HepG2 (cell line): ENCODE data around the gene CEP170. TPM values are rescaled to one million over a fixed set of nuclear protein-coding genes. Genes with fewer than 3 reads are reported as not detected.

Source experiments
- FOXK2 ChIP-seq: fragments of 450-650 bp; IDR thresholded peaks from 2 replicates; pipeline ENCODE4 v1.6.1; 2016
- HOXD1 ChIP-seq: sonication (generic); formaldehyde crosslinking; IDR thresholded peaks from 2 replicates; pipeline ENCODE4 v1.5.0; 2020; ENCODE audit warnings: missing genetic modification reagents
- IRF9 ChIP-seq: sonication (generic); formaldehyde crosslinking; IDR thresholded peaks from 2 replicates; pipeline ENCODE4 v1.8.0; 2022; ENCODE audit warnings: missing genetic modification reagents, mild to moderate bottlenecking, borderline replicate concordance
- KLF16 ChIP-seq, 2 experiments: sonication (generic) in 1 of 2; formaldehyde crosslinking in 1 of 2; IDR thresholded peaks; 2 replicates each; pipeline versions ENCODE4 v1.6.1 to v1.8.0; 2016 to 2023; ENCODE audit warnings: missing genetic modification reagents in 2 of 2, missing compliant biosample characterization in 1 of 2
- MAFK ChIP-seq, 2 experiments: IDR thresholded peaks in 1 of 2; conservative IDR thresholded peaks in 1 of 2; 2 replicates each; pipeline ENCODE4 v1.6.1; 2011; ENCODE audit warnings: improper control_type of control experiment in 2 of 2, low read length in 2 of 2
- MIER2 ChIP-seq: IDR thresholded peaks from 2 replicates; pipeline ENCODE4 v1.6.1; 2016; ENCODE audit warnings: missing biosample characterization, missing genetic modification reagents
- NCOR1 ChIP-seq: fragments of 200-600 bp; sonication (generic); IDR thresholded peaks from 2 replicates; pipeline ENCODE4 v1.7.0; 2017; ENCODE audit warnings: antibody characterized with exemption, low read length, borderline replicate concordance
- NR2C2 ChIP-seq: sonication (generic); formaldehyde crosslinking; IDR thresholded peaks from 2 replicates; pipeline ENCODE4 v1.4.0; 2020; ENCODE audit warnings: missing genetic modification reagents, mild to moderate bottlenecking, moderate library complexity, borderline replicate concordance
- NRL ChIP-seq: sonication (generic); formaldehyde crosslinking; IDR thresholded peaks from 2 replicates; pipeline ENCODE4 v1.5.0; 2020; ENCODE audit warnings: missing genetic modification reagents, mild to moderate bottlenecking, moderate library complexity, borderline replicate concordance
- PLRG1 ChIP-seq: fragments of 450-650 bp; conservative IDR thresholded peaks from 2 replicates; pipeline ENCODE4 v1.6.1; 2016
- POGZ ChIP-seq: sonication (generic); formaldehyde crosslinking; IDR thresholded peaks from 2 replicates; pipeline ENCODE4 v1.4.0; 2020; ENCODE audit warnings: mild to moderate bottlenecking, missing genetic modification reagents
- PRPF4 ChIP-seq: fragments of 200-400 bp; formaldehyde crosslinking; IDR thresholded peaks from 2 replicates; pipeline ENCODE4 v1.6.1; 2016; ENCODE audit warnings: low read length, low read depth; ENCODE audit not compliant: poor library complexity, severe bottlenecking
- RARA ChIP-seq: IDR thresholded peaks from 2 replicates; pipeline ENCODE4 v1.6.1; 2016; ENCODE audit warnings: missing genetic modification reagents, missing compliant biosample characterization
- RFXANK ChIP-seq: IDR thresholded peaks from 2 replicates; pipeline ENCODE4 v1.6.1; 2016
- SMAD9 ChIP-seq: sonication (generic); formaldehyde crosslinking; IDR thresholded peaks from 2 replicates; pipeline ENCODE4 v1.5.1; 2020; ENCODE audit warnings: mild to moderate bottlenecking, missing genetic modification reagents
- TERF1 ChIP-seq: sonication (generic); formaldehyde crosslinking; IDR thresholded peaks from 2 replicates; pipeline ENCODE4 v1.8.0; 2022; ENCODE audit warnings: mild to moderate bottlenecking, missing genetic modification reagents, moderate library complexity
- ZBTB7B ChIP-seq: sonication (generic); formaldehyde crosslinking; IDR thresholded peaks from 2 replicates; pipeline ENCODE4 v1.4.0; 2020; ENCODE audit warnings: missing genetic modification reagents
- ZMYM2 ChIP-seq: sonication (generic); formaldehyde crosslinking; IDR thresholded peaks from 2 replicates; pipeline ENCODE4 v1.8.0; 2022; ENCODE audit warnings: mild to moderate bottlenecking, missing genetic modification reagents
- ZNF12 ChIP-seq: sonication (generic); formaldehyde crosslinking; IDR thresholded peaks from 2 replicates; pipeline ENCODE4 v1.5.0; 2020; ENCODE audit warnings: missing genetic modification reagents
- ZNF180 ChIP-seq: sonication (generic); formaldehyde crosslinking; IDR thresholded peaks from 2 replicates; pipeline ENCODE4 v1.4.0; 2020; ENCODE audit warnings: low read depth, missing genetic modification reagents, borderline replicate concordance
- ZNF234 ChIP-seq: sonication (generic); formaldehyde crosslinking; conservative IDR thresholded peaks from 2 replicates; pipeline ENCODE4 v1.5.1; 2020; ENCODE audit warnings: mild to moderate bottlenecking, missing genetic modification reagents
- ZNF235 ChIP-seq: sonication (generic); formaldehyde crosslinking; IDR thresholded peaks from 2 replicates; pipeline ENCODE4 v1.8.1; 2023; ENCODE audit warnings: mild to moderate bottlenecking, missing genetic modification reagents, borderline replicate concordance
- ZNF33B ChIP-seq: sonication (generic); formaldehyde crosslinking; IDR thresholded peaks from 2 replicates; pipeline ENCODE4 v1.5.1; 2020; ENCODE audit warnings: mild to moderate bottlenecking, missing genetic modification reagents
- ZNF567 ChIP-seq: sonication (generic); formaldehyde crosslinking; IDR thresholded peaks from 2 replicates; pipeline ENCODE4 v1.8.1; 2023; ENCODE audit warnings: mild to moderate bottlenecking, missing genetic modification reagents, borderline replicate concordance
- ZNF629 ChIP-seq: sonication (generic); formaldehyde crosslinking; conservative IDR thresholded peaks from 2 replicates; pipeline ENCODE4 v1.5.0; 2020; ENCODE audit warnings: missing genetic modification reagents
- polyA plus RNA-seq, 8 experiments: library from polyadenylated mRNA; depleted of rRNA in 3 of 8; stranded (reverse) in 7 of 8; unstranded in 1 of 8; fragments of >200 nt; fragmentation: Illumina TruSeq in 4 of 8; extraction: Trizol in 4 of 8; gene quantifications; 2 replicates each; pipeline versions ENCODE4 v1.2.1 to v1.2.3, GENCODE V29; 2011 to 2016; ENCODE audit warnings: low read depth in 4 of 8, missing spikeins in 1 of 8, mixed read lengths in 1 of 8; ENCODE audit not compliant: insufficient read depth in 1 of 8
- total RNA-seq, 5 experiments: library from RNA; depleted of rRNA; stranded (reverse); fragments of >200 nt; fragmentation: Illumina TruSeq; extraction: Trizol; gene quantifications; 2 replicates each; pipeline ENCODE4 v1.2.3, GENCODE V29; 2016; ENCODE audit warnings: low read depth in 1 of 5
- TF ChIP-seq, protein P1 (sequence below): IDR thresholded peaks from 2 replicates; pipeline ENCODE4 v1.6.1; 2016
- TF ChIP-seq, protein P2 (sequence below): sonication (generic); formaldehyde crosslinking; conservative IDR thresholded peaks from 2 replicates; pipeline ENCODE4 v1.4.0; 2020; ENCODE audit warnings: mild to moderate bottlenecking, missing genetic modification reagents, moderate library complexity

Gene CEP170
- total and polyA plus RNA-seq, 2 of the 13 experiments (the other 11 are each of a cell fraction or from before 2014, with no cell fraction given) = 23.0 to 28.6 TPM

DNA sequence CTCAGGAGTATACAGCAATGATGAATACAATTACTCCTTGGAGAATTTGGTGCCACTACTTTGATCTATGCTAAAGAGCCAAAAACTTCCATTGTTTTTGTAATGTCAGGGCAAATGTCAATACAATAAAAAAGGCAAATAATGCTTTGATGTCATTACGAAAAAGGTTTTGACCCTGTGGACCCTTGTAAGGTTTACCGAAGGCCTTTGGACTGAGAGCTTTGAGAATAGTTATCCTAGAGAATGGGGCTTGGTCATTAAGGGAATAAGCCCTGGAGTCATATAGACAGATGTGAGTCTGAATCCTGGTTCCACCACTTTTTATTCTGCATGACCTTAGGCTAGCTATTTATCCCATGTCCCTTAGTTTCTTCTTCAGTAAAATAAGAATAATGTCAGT is 27.5 kb downstream of the CEP170 start (continued):
- no peak for TF ChIP-seq MIER2 (CRISPR knock-in tag)
- TF ChIP-seq, protein P1, sequence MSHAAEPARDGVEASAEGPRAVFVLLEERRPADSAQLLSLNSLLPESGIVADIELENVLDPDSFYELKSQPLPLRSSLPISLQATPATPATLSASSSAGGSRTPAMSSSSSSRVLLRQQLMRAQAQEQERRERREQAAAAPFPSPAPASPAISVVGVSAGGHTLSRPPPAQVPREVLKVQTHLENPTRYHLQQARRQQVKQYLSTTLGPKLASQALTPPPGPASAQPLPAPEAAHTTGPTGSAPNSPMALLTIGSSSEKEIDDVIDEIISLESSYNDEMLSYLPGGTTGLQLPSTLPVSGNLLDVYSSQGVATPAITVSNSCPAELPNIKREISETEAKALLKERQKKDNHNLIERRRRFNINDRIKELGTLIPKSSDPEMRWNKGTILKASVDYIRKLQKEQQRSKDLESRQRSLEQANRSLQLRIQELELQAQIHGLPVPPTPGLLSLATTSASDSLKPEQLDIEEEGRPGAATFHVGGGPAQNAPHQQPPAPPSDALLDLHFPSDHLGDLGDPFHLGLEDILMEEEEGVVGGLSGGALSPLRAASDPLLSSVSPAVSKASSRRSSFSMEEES (CRISPR knock-in tag) = no peak
- no peak for TF ChIP-seq TERF1 (CRISPR knock-in tag)
- no peak for TF ChIP-seq PRPF4
- TF ChIP-seq FOXK2 = no peak
- TF ChIP-seq ZNF33B (CRISPR knock-in tag) = no peak
- TF ChIP-seq HOXD1 (CRISPR knock-in tag) = no peak
- no peak for TF ChIP-seq IRF9
- TF ChIP-seq, protein P2, sequence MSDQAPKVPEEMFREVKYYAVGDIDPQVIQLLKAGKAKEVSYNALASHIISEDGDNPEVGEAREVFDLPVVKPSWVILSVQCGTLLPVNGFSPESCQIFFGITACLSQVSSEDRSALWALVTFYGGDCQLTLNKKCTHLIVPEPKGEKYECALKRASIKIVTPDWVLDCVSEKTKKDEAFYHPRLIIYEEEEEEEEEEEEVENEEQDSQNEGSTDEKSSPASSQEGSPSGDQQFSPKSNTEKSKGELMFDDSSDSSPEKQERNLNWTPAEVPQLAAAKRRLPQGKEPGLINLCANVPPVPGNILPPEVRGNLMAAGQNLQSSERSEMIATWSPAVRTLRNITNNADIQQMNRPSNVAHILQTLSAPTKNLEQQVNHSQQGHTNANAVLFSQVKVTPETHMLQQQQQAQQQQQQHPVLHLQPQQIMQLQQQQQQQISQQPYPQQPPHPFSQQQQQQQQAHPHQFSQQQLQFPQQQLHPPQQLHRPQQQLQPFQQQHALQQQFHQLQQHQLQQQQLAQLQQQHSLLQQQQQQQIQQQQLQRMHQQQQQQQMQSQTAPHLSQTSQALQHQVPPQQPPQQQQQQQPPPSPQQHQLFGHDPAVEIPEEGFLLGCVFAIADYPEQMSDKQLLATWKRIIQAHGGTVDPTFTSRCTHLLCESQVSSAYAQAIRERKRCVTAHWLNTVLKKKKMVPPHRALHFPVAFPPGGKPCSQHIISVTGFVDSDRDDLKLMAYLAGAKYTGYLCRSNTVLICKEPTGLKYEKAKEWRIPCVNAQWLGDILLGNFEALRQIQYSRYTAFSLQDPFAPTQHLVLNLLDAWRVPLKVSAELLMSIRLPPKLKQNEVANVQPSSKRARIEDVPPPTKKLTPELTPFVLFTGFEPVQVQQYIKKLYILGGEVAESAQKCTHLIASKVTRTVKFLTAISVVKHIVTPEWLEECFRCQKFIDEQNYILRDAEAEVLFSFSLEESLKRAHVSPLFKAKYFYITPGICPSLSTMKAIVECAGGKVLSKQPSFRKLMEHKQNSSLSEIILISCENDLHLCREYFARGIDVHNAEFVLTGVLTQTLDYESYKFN (CRISPR knock-in tag) = peak; percentile 57
- no peak for TF ChIP-seq NR2C2
- TF ChIP-seq ZNF234 (CRISPR knock-in tag) = no peak
- no peak for TF ChIP-seq RFXANK (CRISPR knock-in tag)
- TF ChIP-seq ZNF180 = no peak
- TF ChIP-seq ZNF235 (CRISPR knock-in tag) = no peak
- no peak for TF ChIP-seq MAFK (conservative IDR thresholded peaks at IDR 0.05 in 1 of 2, IDR thresholded peaks at IDR 0.05 in 1 of 2; ENCODE audit: low read length in 2 of 2)
- TF ChIP-seq RARA (CRISPR knock-in tag) = no peak
- TF ChIP-seq ZNF629 (CRISPR knock-in tag) = no peak
- TF ChIP-seq PLRG1 = no peak
- TF ChIP-seq ZMYM2 = no peak
- no peak for TF ChIP-seq ZBTB7B
- no peak for TF ChIP-seq NRL (CRISPR knock-in tag)
- TF ChIP-seq SMAD9 (CRISPR knock-in tag) = no peak
- TF ChIP-seq KLF16 (CRISPR knock-in tag; IDR thresholded peaks at IDR 0.05) = no peak
- TF ChIP-seq POGZ (CRISPR knock-in tag) = 0 out of 2 replicates have a peak, but pooled peaks have one; percentile 30
- TF ChIP-seq NCOR1 = peak; percentile 60; the same call in 1 of the 2 replicates
- TF ChIP-seq ZNF567 = no peak
- no peak for TF ChIP-seq ZNF12 (CRISPR knock-in tag)
